Islet precursor cell (in vitro differentiated cells): ENCODE measurements around the gene ANKRD10.
"Not testable (repeated sequence)": the region's sequence is repeated elsewhere in the genome, so short reads cannot be mapped to it uniquely, and the experiment has no call there.

Experiments used
- DNase-seq: peaks from one replicate; pipeline ENCODE4 v3.0.0-alpha.2; 2018

Gene ANKRD10

DNA sequence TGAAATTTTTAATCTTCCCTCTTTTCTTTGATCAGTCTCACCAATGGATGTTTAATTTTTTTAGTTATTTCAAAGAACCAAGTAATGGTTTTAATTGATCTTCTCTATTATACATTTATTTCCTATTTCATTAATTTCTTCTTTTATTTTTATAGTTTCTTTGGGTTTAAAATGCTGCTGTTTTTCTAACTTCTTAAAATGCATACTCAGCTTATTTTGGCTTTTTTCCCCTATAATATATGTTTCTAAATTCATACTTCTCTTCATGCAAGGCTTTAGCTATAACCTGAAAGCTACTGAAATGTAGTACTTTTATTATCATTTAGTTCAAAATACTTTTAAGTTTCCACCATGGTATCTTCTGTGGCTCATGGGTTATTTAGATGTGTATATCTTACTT, 53.9 kb downstream of the ANKRD10 start:
- no peak for DNase-seq

DNA sequence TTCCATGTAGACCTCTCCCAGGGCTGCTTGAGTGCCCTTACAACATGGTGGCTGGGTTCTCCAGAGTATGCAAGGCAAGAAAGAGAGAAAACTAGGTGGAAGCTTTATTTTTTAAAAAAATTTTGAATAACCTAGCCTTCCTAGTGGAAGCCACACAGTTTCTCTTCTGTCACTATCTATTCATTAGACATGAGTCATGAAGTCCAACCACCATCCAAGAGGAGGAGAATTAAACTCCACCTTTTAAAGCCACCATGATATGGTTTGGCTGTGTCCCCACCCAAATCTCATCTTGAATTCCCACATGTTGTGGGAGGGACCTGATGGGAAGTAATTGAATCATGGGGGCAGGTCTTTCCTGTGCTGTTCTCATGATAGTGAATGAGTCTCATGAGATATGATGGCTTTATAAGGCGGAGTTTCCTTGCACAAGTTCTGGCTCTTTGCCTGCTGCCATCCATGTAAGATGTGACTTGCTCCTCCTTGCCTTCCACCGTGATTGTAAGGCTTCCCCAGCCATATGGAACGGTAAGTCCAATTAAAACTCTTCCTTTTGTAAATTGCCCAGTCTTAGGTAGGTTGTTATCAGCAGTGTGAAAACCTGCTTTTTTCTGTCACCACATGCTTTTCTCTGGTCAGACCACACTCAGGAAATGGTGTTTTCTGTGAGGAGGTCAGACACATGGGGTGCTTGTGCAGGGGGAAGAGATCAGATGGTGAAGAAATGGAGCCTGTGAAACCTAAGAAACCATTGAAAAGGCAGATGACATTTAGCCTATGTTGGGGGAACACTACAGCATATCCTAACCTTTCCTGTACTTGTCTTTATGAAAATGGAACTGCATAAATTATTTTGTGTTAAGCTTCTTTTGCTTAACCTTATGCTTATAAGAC, 57.7 kb downstream of the ANKRD10 start:
- DNase-seq, result no peak

DNA sequence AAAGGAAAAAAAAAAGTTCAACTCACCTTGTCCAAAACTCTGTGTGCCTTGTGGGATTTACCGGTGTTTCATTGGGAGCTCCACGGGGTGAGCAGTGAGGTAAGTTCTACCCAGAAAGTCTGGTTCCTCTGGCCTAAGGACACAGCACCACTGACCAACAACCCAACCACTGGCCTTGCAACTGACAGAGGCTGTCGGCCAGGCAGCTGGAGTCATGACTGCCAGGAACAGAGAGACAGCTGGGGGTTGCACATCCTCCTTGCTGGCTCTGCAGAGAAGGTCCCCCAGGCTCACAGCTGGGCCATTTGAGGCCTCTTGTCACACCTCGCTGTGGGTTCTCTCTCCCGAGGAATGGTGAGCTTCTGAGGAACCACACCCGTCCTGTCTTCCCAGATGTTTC, 59.5 kb downstream of the ANKRD10 start:
- no peak for DNase-seq

DNA sequence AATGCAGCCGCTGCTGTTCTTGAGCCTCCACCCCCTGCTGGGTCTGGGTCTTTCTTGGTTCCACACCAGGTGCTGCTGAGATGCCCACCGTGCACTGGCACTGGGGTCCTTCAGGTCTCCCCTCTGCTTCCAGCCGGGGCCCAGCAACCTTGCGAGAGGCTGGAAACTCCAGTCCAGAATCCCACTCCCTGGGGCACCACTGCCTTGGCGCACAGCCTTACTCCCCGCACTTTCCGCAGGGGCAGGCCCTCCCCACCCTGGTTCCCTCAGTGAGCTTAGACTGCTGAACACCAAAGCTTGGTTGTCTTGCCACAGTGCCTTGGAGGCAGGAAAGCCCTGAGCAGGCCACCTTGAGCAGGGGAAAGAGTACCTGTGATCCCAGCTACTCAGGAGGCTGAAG, 60.0 kb downstream of the ANKRD10 start:
- DNase-seq, result no peak

DNA sequence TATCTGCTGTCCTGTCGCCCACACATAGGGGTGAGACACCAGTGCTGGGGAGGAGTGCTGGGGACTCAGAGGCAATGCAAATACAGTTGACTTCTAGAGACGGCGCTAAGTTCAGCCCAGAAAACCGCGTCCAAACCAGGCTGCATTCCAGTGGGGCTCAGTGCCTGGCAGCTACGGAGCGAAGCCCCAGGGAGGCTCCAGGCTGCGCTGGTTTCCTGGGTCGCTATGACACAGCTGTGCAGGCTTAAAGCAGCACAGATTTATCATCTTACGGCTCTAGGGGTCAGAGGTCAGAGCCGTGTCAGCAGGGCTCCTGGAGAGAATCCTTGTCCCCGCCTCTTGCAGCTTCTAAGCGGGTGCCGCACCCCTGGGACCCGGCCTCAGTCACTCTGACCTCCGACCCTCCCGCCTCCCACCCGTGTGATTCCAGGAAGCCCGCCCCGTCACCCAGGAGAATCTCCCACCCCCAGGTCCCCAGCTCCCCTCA, 61.6 kb downstream of the ANKRD10 start:
- peak; percentile 73 for DNase-seq

DNA sequence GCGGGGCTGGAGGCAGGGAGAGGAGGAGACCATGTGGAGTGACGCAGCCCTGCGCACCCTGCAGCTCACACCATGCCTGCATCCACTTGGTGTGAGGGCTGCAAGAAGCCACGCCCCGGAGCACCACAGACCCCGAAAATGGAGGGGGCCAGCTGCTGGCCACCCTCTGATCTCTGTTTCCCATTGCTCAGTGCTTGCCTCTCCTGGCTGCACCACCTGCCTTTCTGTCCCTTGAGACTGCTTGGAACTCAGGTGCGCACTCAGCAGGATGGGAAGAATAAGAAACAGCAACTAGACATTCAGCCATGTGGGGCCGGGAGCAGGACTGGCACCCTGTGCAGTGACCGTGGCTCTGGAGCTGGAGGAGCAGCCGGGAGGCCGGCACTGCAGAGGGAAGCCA, 64.0 kb downstream of the ANKRD10 start:
- DNase-seq, result no peak

DNA sequence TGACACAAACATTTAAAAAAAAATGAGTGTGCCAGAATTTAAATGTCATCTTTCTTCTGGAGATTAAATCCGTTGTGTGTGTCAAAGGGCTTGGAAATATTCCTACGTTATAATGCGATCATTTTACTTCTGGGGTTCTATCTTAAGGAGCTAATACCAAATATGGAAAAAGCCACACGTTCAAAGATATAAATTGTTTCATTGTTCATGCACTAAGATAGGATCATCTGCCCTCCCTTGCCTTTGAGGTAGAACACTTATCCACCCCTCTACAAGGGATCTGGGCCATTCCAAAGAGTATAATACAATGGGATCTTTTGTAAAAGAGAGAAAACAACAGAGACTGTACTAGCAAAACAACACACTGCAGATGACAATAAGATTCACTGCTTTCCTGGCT, 64.9 kb downstream of the ANKRD10 start:
- no peak for DNase-seq

DNA sequence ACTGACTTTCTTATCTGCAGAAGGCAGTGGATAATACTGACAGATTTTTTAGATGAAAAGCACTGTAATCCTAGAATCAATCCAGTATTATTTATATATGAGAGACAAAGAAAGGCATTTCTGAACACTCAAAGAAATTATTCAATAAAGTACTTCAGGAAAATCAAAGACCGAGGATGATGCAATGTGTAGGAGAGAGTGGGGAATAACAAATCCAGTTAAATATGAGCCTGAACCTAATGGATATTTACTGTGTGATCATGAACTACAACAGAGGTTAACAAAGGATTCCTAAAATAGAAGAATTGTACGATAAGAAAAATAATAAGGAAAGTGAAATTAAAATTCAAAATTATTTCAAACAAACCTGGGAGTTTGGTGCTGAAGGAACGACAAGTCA, 69.3 kb downstream of the ANKRD10 start:
- no peak for DNase-seq

DNA sequence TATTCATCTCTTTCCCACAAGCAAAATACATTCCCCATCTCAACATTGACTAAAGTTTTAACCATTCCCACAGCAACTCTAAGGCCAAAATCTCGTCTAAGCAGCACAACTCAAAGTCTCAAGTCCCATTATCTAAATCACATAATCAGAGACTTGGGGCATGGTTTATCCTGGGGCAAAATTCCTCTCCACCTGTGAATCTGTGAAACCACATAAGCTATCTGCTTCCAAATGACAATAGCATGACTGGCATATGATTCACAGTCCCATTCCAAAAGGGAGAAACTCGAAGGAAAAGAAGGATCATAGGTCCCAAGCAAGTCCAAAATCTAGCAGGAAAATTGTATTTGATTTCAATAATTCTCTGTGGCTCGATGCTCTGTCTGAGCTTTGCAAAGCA, 73.0 kb downstream of the ANKRD10 start:
- no peak for DNase-seq

DNA sequence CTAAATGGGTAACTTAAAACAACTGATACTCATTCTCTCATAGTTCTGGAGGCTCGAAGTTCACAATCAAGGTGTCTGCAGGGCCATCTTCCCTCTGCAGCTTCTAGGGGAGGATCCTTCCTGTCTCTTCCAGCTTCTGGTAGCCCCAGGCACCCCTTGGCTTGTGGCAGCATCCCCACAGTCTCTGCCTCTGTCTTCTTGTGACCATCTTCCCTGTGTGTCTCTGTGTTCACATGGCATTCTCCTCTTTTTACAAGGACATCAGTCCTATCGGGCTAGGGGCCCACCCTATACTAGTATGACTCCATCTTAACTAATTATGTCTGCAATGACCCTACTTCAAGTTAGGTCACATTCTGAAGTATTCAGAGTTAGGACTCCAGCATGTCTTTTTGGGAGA, 73.5 kb downstream of the ANKRD10 start:
- DNase-seq, result no peak

DNA sequence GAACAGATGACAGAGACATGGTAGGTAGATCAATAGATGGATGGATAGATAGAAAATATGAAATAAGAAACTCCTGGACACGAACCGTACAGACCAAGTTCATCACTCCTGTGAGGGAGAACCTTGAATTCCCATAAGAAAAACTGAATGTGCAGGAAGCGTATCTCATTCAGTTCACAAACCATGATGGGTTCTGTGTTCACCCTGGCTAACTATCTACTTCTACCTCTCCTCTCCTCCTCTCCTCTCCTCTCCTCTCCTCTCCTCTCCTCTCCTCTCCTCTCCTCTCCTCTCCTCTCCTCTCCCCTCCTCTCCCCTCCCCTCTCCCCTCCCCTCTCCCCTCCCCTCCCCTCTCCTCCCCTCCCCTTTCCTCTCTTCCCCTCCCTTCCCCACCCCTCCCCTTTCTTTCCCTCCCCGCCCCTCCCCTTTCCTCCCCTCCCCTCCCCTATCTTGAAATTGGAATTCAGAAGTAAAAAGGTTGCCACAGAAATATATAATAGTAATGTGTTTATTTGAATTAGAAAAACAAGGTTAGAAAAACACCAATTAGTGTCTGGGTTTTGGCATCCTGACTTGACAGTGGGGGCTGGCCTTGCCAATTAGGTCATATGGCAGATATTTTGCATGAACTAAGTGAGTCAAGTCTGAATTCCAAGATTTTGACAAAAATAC, 75.9 kb downstream of the ANKRD10 start:
- no peak for DNase-seq

DNA sequence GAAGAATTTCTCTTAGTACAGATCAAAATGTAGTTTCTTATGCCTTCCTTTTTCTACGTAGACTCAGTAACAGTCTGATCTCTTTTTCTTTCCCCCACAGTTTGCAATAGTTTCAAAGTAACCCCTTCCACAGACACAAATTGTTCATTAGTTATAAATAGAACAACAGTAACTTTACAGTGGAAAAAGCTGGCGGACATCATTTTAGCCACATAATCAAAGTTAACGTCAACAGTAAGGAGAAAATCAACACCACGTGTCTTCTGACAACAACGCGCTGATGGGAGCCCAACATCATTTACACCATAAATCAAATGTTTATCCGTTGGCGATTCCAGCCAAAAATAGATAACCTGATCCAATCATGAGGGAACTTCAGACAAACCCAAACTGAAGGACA, 76.8 kb downstream of the ANKRD10 start:
- DNase-seq, result no peak

DNA sequence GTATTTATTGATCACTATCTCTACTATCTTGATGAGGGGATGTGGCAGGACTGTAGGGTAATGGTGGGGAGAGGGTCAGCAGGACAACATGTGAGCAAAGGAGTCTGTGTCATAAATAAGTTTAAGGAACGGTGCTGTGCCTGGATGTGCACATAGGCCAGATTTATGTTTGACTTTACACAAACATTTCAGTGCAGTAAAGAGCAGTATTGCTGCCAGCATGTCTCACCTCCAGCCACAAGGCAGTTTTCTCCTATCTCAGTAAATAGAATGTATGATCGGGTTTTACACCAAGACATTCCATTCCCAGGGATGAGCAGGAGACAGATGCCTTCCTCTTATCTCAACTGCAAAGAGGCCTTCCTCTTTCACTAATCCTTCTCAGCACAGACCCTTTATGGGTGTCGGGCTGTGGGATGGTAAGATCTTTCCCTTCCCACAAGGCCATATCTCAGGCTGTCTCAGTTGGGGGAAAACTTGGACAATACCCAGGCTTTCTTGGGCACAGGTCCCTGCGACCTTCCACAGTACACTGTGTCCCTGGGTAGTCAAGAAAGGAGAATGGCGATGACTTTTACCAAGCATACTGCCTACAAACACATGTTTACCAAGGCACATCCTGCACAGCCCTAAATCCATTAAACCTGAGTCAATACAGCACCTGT, 77.3 kb downstream of the ANKRD10 start:
- DNase-seq, result not testable (repeated sequence)

DNA sequence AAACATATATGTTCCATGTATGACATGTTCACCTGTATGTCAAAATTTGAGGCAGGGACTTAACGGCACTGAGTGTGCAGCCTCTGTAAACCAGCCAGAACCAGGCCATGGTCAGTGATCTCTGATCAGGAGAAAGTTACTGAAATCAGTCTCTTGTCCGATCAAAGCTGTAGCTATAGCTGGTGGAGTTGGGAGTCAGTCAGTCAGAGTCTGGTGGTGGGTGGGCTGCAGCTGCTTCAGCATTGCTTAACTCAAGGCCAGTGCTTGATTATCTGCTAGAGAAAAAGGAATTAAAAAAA, 78.3 kb downstream of the ANKRD10 start:
- DNase-seq, result no peak

DNA sequence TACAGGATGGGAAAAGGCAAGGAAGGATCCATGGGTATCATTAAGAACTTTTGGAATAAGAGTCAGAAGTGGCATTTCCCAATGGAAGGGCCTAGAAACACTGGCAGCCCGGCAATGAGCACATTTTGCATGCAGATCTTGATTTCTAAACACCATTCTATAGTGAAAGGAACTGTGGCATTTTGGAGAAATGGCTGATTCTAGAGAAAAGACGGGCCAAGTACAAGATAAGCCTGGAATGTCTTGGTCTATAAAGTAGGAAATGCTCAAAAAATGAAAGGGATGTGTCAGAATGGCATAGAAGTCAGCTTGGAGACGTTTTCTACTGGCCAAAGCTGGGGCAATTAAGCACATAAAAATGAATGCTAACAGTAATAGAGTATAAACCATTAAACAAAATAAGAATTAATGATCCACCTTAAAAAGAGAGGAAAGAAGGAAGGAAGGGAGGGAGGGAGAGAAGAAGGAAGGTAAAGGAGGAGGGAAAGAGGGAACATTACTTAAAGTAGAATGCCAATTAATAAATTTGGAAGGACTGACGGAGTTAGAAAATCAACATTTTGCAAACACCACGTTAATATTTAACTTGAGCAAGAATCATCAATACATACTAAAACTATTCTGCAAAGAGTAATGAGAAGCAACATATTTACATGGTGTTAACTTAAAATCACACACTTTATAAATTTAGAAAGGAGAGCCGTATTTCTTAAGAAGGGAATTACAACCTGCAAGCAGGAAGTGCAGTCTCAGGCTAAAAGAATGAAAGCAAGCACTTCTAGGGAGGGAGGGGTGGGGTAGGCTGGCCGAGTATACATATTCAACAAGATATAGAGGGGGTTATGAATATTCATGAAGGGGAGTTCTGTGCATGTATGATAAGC, 78.9 kb downstream of the ANKRD10 start:
- DNase-seq, result no peak

DNA sequence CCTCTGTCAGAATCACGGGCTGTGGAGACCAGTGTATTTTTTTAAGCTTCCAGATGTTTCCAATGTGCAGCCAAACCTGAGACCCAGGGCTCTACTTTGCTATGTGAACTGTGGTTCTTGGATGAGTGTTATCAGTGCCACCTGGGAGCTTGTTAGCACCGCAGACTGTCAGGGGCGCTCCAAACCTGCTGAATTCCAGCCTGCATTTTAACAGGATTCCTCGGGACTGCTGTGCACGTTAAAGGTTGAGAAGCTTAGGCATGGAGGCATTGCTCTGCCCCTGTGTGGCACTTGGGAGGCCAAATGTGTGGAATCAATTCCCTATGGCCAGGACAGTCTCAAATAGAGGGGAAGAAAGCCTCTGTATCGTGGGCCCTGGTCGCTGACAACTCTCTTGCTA, 80.3 kb downstream of the ANKRD10 start:
- DNase-seq, result no peak

DNA sequence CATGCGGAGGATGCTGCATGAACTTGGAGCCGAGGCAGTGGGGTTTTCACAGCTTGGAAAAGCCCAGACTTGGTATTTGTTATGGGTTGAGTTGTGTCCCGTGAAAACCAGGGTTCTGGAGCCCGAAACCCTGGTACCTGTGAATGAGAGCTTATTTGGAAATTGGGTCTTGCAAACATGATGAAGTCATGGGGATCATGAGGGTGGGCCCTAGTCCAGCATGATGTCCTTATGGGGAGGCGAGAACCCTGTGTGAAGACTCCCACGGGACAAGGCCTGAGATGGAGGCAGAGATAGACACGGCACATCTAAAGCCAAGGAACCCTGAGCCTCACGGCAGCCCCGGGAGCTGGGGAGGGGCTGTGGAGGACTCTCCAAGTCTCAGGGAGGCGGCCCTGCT, 82.3 kb downstream of the ANKRD10 start:
- DNase-seq, result no peak

DNA sequence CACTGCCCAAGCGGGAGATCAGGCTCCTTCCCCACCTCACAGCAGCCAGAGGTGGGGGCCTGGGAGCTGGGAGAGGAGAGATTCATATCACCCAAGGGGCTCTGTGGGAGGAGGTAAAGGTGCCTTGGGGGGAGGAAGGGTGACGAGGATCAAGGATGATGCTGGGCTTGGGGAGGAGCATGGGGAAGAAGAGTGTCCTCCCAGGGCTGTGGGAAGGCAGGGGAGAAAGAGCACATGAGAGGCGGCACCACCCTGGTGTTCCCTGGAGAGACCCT, 82.7 kb downstream of the ANKRD10 start:
- no peak for DNase-seq

DNA sequence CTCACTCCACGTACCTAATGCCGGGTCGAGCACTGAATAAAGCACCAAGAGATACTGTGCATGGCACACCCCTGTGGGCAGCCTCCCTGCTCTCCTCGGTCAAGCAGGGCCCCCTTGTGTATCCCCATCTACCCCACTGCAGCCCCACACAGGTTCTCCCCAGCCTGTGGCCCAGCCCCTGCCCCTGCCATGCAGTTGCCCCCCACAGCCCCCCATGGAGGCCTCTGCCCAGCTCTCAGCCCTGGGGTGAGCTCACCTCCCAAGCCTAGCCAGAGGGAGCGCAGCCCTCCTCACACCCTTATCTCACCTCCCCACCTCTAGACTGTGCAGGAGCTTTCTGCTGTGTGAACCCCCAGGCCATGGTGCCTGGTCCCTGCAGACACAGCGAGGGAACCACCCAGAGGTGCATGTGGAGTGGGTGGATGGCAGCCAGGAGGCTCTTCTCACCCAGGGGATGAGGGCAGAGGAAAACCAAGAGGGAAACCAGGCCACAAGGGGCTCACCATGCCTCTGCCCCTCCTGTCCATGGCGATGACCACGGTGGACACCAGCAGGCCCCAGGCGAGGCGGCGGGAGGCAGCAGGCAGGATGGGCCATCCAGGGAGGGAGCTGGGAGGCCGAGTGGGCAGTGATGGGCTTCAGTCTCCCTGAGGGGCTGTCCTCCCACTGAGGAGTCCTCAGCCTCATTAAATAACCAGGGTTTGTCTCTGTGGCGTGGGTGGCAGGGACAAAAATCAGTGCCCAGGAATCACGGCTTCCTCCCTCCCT, 83.2 kb downstream of the ANKRD10 start:
- DNase-seq, result no peak

DNA sequence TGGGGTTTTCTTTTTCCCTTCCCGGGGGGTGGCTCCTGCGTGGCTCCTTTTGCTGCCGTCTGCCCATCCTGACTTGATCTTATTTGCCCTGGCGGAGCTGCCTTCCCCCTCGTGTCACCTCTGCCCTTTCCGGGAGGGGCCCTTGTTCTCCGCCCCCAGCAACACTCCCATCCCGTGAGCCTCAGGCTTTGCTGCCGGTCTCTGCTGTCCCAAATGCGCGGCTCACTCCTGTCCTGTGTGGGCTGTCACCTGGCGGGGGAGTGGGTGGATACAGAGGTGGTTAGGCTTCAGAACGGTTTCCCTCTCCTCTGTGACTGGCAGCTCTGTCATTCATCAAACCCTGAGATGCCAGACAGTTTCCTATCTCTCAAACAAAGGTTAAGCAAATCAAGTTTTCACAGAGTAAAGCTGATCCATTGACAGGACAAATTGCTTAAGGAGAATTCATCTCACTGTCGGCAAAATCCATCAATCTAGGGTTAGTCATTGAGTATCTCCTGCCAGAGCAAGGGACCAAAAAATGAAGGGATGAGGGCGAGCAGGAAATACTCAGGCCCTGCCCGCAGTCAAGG, 84.0 kb downstream of the ANKRD10 start:
- no peak for DNase-seq

DNA sequence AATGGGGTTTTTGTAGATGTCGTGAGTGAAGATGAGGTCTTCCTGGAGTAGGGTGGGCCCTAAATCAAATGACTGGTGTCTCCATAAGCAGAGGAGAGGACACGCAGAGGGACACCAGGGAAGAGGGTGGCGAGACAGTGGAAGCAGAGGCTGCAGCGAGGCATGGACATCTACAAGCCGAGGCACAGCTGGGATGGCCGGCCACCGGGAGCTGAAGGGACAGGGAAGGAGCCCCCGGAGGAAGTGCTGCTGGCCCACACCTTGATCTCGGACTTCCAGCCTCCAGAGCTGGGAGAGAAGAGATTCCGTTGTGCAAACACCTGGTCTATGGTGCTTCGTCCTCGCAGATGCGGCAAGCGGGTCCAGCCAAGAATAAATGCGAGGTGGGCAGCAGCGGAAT, 84.5 kb downstream of the ANKRD10 start:
- DNase-seq, result no peak

DNA sequence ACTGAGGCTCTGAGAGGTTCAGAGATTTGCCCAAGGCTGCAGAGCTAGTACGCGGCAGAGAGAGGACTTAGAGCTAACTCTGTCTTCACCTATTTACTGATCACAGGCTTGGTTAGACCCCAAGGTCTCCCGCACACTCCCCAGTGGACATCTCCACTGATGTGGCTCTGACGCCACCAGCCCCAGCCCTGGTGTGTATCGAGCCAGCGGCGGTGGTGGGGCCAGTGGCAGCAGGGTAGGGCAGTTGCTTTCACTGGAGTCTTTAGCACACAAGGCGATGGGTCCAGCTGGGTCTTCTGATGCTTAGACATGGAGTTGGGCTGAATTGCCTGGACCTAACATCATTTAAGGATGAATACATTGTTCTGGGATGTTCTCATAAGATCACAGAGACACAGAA, 85.4 kb downstream of the ANKRD10 start:
- no peak for DNase-seq
